IMR-90 (cell line): ENCODE measurements around the gene CACNA2D3. TPM values are rescaled to one million over a fixed set of nuclear protein-coding genes. Genes with fewer than 3 reads are reported as not detected.

Source experiments
- ATAC-seq: fragments of 200-7000 bp; cut with Tn5 transposase; 2 replicates; pipeline ENCODE4 v1.9.1; 2020; ENCODE audit warnings: low read depth, mild to moderate bottlenecking, moderate library complexity
- BruUV-seq: library from RNA; stranded (reverse); fragments of 400-500 nt; replicated peaks from 2 replicates; lab custom pipeline; 2021; lab: Mats Ljungman, UMichigan
- CTCF ChIA-PET: fragments of 300-600 bp; formaldehyde crosslinking; extraction: SDS; loops from one replicate; lab custom pipeline; 2021; ENCODE audit warnings: antibody characterized with exemption; lab: Yijun Ruan, JAX
- POLR2A ChIA-PET: fragments of 300-600 bp; sonication (Branson Sonifier 250); formaldehyde crosslinking; loops from one replicate; lab custom pipeline; 2022; ENCODE audit warnings: antibody characterized with exemption; ENCODE audit not compliant: unreplicated experiment; lab: Charles Lee
- DNase-seq: peaks from one replicate; pipeline ENCODE4 v3.0.0; 2013
- H2AFZ ChIP-seq: replicated peaks from 2 replicates; pipeline ENCODE3; 2013; ENCODE audit warnings: low read length, mild to moderate bottlenecking; ENCODE audit not compliant: poor library complexity
- H2AK5ac ChIP-seq: 2 replicates; pipeline ENCODE4 v1.6.1; 2013; ENCODE audit warnings: low read depth, low read length, inconsistent platforms
- H2AK9ac ChIP-seq: replicated peaks from 2 replicates; pipeline ENCODE3; 2013; ENCODE audit warnings: mild to moderate bottlenecking, low read depth, low read length, moderate library complexity; ENCODE audit not compliant: poor library complexity
- H2BK120ac ChIP-seq: 2 replicates; pipeline ENCODE4 v1.6.1; 2013; ENCODE audit warnings: low read depth, low read length, inconsistent platforms
- H2BK15ac ChIP-seq: 3 replicates; pipeline ENCODE4 v1.6.1; 2013; ENCODE audit warnings: low read depth, low read length, inconsistent platforms
- H2BK20ac ChIP-seq: 2 replicates; pipeline ENCODE4 v1.6.1; 2013; ENCODE audit warnings: low read depth, mild to moderate bottlenecking, inconsistent platforms, low read length, moderate library complexity
- H2BK5ac ChIP-seq: 2 replicates; pipeline ENCODE4 v1.6.1; 2013; ENCODE audit warnings: mild to moderate bottlenecking, low read depth, low read length, inconsistent platforms; ENCODE audit not compliant: poor library complexity, severe bottlenecking
- H3K14ac ChIP-seq: replicated peaks from 2 replicates; pipeline ENCODE4 v1.6.1; 2013; ENCODE audit warnings: low read depth, low read length, inconsistent platforms
- H3K18ac ChIP-seq: 2 replicates; pipeline ENCODE4 v1.6.1; 2013; ENCODE audit warnings: low read depth, low read length, control low read depth
- H3K23ac ChIP-seq: 2 replicates; pipeline ENCODE4 v1.6.1; 2013; ENCODE audit warnings: low read depth, low read length, inconsistent platforms
- H3K27ac ChIP-seq: 2 replicates; pipeline ENCODE4 v1.5.1; 2013; ENCODE audit warnings: mild to moderate bottlenecking, control low read depth, low read length; ENCODE audit not compliant: insufficient read depth
- H3K27me3 ChIP-seq: 2 replicates; pipeline ENCODE4 v1.6.1; 2013; ENCODE audit warnings: low read length; ENCODE audit not compliant: control insufficient read depth, insufficient read depth
- H3K36me3 ChIP-seq: 2 replicates; pipeline ENCODE4 v1.6.1; 2013; ENCODE audit warnings: low read length, mixed read lengths; ENCODE audit not compliant: control insufficient read depth, insufficient read depth
- H3K4ac ChIP-seq: 2 replicates; pipeline ENCODE4 v1.6.1; 2013; ENCODE audit warnings: low read depth, low read length, inconsistent platforms
- H3K4me1 ChIP-seq: 2 replicates; pipeline ENCODE4 v1.6.1; 2013; ENCODE audit warnings: low read length, mixed read lengths; ENCODE audit not compliant: control insufficient read depth, insufficient read depth
- H3K4me2 ChIP-seq: 2 replicates; pipeline ENCODE4 v1.6.1; 2013; ENCODE audit warnings: low read depth, mild to moderate bottlenecking, control low read depth, low read length, moderate library complexity
- H3K4me3 ChIP-seq: 2 replicates; pipeline ENCODE4 v1.5.1; 2013; ENCODE audit warnings: low read depth, mild to moderate bottlenecking, control low read depth, low read length, moderate library complexity; ENCODE audit not compliant: insufficient read depth
- H3K56ac ChIP-seq: 2 replicates; pipeline ENCODE4 v1.6.1; 2013; ENCODE audit warnings: low read length, inconsistent platforms; ENCODE audit not compliant: insufficient read depth; ENCODE audit errors: extremely low read depth
- H3K79me1 ChIP-seq, 2 experiments: 2 replicates each; pipeline ENCODE4 v1.6.1; 2013; ENCODE audit warnings: low read length in 2 of 2, inconsistent platforms in 1 of 2, low read depth in 1 of 2
- H3K9ac ChIP-seq: 2 replicates; pipeline ENCODE4 v1.6.1; 2013; ENCODE audit warnings: low read depth, low read length, control low read depth
- H3K9me1 ChIP-seq: 2 replicates; pipeline ENCODE4 v1.6.1; 2013; ENCODE audit warnings: low read length, inconsistent platforms; ENCODE audit not compliant: insufficient read depth
- H3K9me3 ChIP-seq: 2 replicates; pipeline ENCODE4 v1.6.1; 2013; ENCODE audit warnings: low read length; ENCODE audit not compliant: control insufficient read depth, insufficient read depth
- H4K20me1 ChIP-seq: 2 replicates; pipeline ENCODE4 v1.6.1; 2013; ENCODE audit warnings: low read length, inconsistent platforms; ENCODE audit not compliant: insufficient read depth
- H4K5ac ChIP-seq: 2 replicates; pipeline ENCODE4 v1.6.1; 2013; ENCODE audit warnings: mild to moderate bottlenecking, low read depth, low read length, control low read depth
- H4K8ac ChIP-seq, 2 experiments: 2 replicates each; pipeline ENCODE4 v1.6.1; 2013; ENCODE audit warnings: low read depth in 2 of 2, low read length in 2 of 2, control low read depth in 1 of 2, inconsistent platforms in 1 of 2
- H4K91ac ChIP-seq: 2 replicates; pipeline ENCODE4 v1.6.1; 2013; ENCODE audit warnings: low read depth, low read length, inconsistent platforms; ENCODE audit not compliant: insufficient read depth
- BHLHE40 ChIP-seq: fragments of 150-350 bp; IDR thresholded peaks from 2 replicates; pipeline ENCODE4 v1.6.1; 2016; ENCODE audit warnings: mild to moderate bottlenecking, low read depth, low read length
- CHD1 ChIP-seq: IDR thresholded peaks from 2 replicates; pipeline ENCODE4 v1.6.1; 2012; ENCODE audit warnings: low read depth, low read length, improper control_type of control experiment
- FOS ChIP-seq: fragments of 150-350 bp; IDR thresholded peaks from 2 replicates; pipeline ENCODE4 v1.6.1; 2016; ENCODE audit warnings: low read depth, low read length
- MAFK ChIP-seq: IDR thresholded peaks from 2 replicates; pipeline ENCODE4 v1.6.1; 2012; ENCODE audit warnings: low read depth, low read length, improper control_type of control experiment
- MAZ ChIP-seq: IDR thresholded peaks from 2 replicates; pipeline ENCODE4 v1.6.1; 2012; ENCODE audit warnings: low read depth, mild to moderate bottlenecking, low read length, improper control_type of control experiment, moderate library complexity, borderline replicate concordance
- MXI1 ChIP-seq: IDR thresholded peaks from 2 replicates; pipeline ENCODE4 v1.6.1; 2012; ENCODE audit warnings: low read depth, mild to moderate bottlenecking, low read length, moderate library complexity, borderline replicate concordance
- NFE2L2 ChIP-seq: fragments of 150-350 bp; IDR thresholded peaks from 2 replicates; pipeline ENCODE4 v1.6.1; 2016; ENCODE audit warnings: low read depth, mild to moderate bottlenecking, low read length
- POLR2A ChIP-seq: IDR thresholded peaks from 2 replicates; pipeline ENCODE4 v1.6.1; 2012; ENCODE audit warnings: mild to moderate bottlenecking, low read depth, low read length
- RAD21 ChIP-seq: IDR thresholded peaks from 2 replicates; pipeline ENCODE4 v1.6.1; 2012; ENCODE audit warnings: low read length, improper control_type of control experiment
- RCOR1 ChIP-seq: IDR thresholded peaks from 2 replicates; pipeline ENCODE4 v1.6.1; 2012; ENCODE audit warnings: mild to moderate bottlenecking, low read length, improper control_type of control experiment; ENCODE audit not compliant: insufficient replicate concordance
- RFX5 ChIP-seq: IDR thresholded peaks from 2 replicates; pipeline ENCODE4 v1.8.0; 2012; ENCODE audit warnings: low read depth, mild to moderate bottlenecking, low read length, moderate library complexity
- SMC3 ChIP-seq: fragments of 150-350 bp; IDR thresholded peaks from 2 replicates; pipeline ENCODE4 v1.6.1; 2016; ENCODE audit warnings: low read depth, mild to moderate bottlenecking, antibody characterized with exemption, low read length, moderate library complexity
- WGBS, 2 experiments: methylation state at CpG; one replicate each; pipeline versions ENCODE4 v1.1.5 to v1.1.7; 2013; ENCODE audit warnings: missing lambda C conversion rate in 2 of 2; ENCODE audit not compliant: insufficient read length in 1 of 2; ENCODE audit errors: extremely low coverage in 2 of 2; 5-methylcytosine and 5-hydroxymethylcytosine counted together
- dilution Hi-C: fragments of 300-500 bp; cut with HindIII; formaldehyde crosslinking; loops from one replicate; pipeline ENCODE4 v1.14.3; 2018; ENCODE audit warnings: low sequenced_read_pairs; ENCODE audit not compliant: unreplicated experiment
- in situ Hi-C: fragments of 300-500 bp; cut with MboI; formaldehyde crosslinking; loops from 3 replicates; pipeline ENCODE4 v1.14.3; 2019; ENCODE audit warnings: low sequenced_read_pairs, inconsistent platforms, mixed read lengths
- intact Hi-C: fragments of 100-400 bp; cut with micrococcal nuclease; formaldehyde crosslinking; loops from 2 replicates; pipeline ENCODE4 v1.10.0; 2022
- polyA plus RNA-seq, 3 experiments: library from polyadenylated mRNA; depleted of rRNA; stranded (reverse); fragments of >200 nt; gene quantifications; 2 replicates each; pipeline ENCODE4 v1.2.3, GENCODE V29; 2012; ENCODE audit warnings: low replicate concordance in 1 of 3
- total RNA-seq: library from RNA; depleted of rRNA; stranded (reverse); fragments of >200 nt; gene quantifications from 2 replicates; pipeline ENCODE4 v1.2.3, GENCODE V29; 2012
- TF ChIP-seq, protein P1 (sequence below): fragments of 150-350 bp; IDR thresholded peaks from 2 replicates; pipeline ENCODE4 v1.6.1; 2017; ENCODE audit warnings: mild to moderate bottlenecking, antibody characterized with exemption, low read length, low read depth
- TF ChIP-seq, protein P2 (sequence below): conservative IDR thresholded peaks from 2 replicates; pipeline ENCODE4 v1.5.1; 2012; ENCODE audit warnings: mild to moderate bottlenecking, low read depth, low read length, improper control_type of control experiment
- TF ChIP-seq, protein P3 (sequence below): fragments of 150-350 bp; IDR thresholded peaks from 2 replicates; pipeline ENCODE4 v1.6.1; 2016; ENCODE audit warnings: low read depth, mild to moderate bottlenecking, low read length, moderate library complexity, borderline replicate concordance

CACNA2D3 gene
- total and polyA plus RNA-seq, 2 of the 4 experiments (the other 2 are of a cell fraction), result 0.36 to 0.41 TPM

DNA sequence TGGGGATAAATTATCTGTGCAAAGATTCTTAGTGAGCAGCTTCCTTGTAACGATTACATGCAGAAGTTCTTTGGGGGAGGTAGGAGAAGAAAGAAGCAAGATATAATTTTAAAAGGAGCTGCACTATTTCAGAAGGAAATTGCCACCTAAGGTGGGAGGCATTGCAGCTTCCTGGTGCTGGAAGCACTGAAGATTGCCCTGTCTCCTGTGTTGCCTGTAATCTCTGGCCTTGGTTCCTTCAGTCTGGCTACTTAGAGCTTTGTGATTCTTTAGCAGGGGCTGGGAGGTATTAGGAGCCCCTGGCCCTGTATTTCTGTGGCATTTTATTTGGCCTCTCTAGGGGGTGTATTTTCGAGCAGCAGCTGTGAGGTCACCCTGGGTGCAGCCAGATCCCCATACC, 35.5 kb downstream of the CACNA2D3 start:
- whole genome bisulfite sequencing, 2 experiments, result no CpG with 5 or more reads among the region's 2 CpGs
- Histone ChIP-seq H3K4me3 (no peak overlapping the region), H3K9ac (no peak overlapping the region)

More for the DNA sequence above, 35.5 kb downstream of the CACNA2D3 start:
- Histone ChIP-seq H3K36me3 (no peaks in the 10 kb centered on the region), H2AK5ac (no peak overlapping the region), H3K56ac (no peak overlapping the region), H4K20me1 (no peaks in the 10 kb centered on the region), H4K8ac (no peak overlapping the region), H3K4me1 (no peaks in the 10 kb centered on the region), H2BK15ac (no peak overlapping the region), H3K27me3 (no peaks in the 10 kb centered on the region), H3K4me2 (no peak overlapping the region), H3K23ac (no peak overlapping the region), H3K27ac (no peak overlapping the region), H2AK9ac (no peak overlapping the region), H2BK120ac (no peak overlapping the region), H3K9me1 (no peaks in the 10 kb centered on the region), H2AFZ (no peak overlapping the region), H3K14ac (no peak overlapping the region), H3K9me3 (peaks cover 14% of the 10 kb centered on the region), H4K91ac (no peak overlapping the region), H2BK20ac (no peak overlapping the region), H3K4ac (no peak overlapping the region), H4K5ac (no peak overlapping the region), H3K18ac (no peak overlapping the region), H2BK5ac (no peak overlapping the region), H3K79me1 (no peaks in the 10 kb centered on the region)
- POLR2A ChIA-PET, result no interaction called here
- BruUV-seq, result no TSS peak
- intact Hi-C loops (no loop called here), dilution Hi-C loops (no loop called here), in situ Hi-C loops (no loop called here)
- DNase-seq (no peak), ATAC-seq (no peak)
- CTCF ChIA-PET, result no interaction called here
- TF ChIP-seq MAFK, result no peak
- no peak for TF ChIP-seq RCOR1
- no peak for TF ChIP-seq FOS
- no peak for TF ChIP-seq BHLHE40
- TF ChIP-seq, protein P1, sequence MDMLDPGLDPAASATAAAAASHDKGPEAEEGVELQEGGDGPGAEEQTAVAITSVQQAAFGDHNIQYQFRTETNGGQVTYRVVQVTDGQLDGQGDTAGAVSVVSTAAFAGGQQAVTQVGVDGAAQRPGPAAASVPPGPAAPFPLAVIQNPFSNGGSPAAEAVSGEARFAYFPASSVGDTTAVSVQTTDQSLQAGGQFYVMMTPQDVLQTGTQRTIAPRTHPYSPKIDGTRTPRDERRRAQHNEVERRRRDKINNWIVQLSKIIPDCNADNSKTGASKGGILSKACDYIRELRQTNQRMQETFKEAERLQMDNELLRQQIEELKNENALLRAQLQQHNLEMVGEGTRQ, result no peak
- TF ChIP-seq MXI1, result no peak
- no peak for TF ChIP-seq RFX5
- no peak for TF ChIP-seq POLR2A
- no peak for TF ChIP-seq SMC3
- TF ChIP-seq MAZ, result no peak
- no peak for TF ChIP-seq NFE2L2
- TF ChIP-seq, protein P2, sequence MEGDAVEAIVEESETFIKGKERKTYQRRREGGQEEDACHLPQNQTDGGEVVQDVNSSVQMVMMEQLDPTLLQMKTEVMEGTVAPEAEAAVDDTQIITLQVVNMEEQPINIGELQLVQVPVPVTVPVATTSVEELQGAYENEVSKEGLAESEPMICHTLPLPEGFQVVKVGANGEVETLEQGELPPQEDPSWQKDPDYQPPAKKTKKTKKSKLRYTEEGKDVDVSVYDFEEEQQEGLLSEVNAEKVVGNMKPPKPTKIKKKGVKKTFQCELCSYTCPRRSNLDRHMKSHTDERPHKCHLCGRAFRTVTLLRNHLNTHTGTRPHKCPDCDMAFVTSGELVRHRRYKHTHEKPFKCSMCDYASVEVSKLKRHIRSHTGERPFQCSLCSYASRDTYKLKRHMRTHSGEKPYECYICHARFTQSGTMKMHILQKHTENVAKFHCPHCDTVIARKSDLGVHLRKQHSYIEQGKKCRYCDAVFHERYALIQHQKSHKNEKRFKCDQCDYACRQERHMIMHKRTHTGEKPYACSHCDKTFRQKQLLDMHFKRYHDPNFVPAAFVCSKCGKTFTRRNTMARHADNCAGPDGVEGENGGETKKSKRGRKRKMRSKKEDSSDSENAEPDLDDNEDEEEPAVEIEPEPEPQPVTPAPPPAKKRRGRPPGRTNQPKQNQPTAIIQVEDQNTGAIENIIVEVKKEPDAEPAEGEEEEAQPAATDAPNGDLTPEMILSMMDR, result no peak
- TF ChIP-seq RAD21, result no peak
- TF ChIP-seq CHD1, result no peak
- TF ChIP-seq, protein P3, sequence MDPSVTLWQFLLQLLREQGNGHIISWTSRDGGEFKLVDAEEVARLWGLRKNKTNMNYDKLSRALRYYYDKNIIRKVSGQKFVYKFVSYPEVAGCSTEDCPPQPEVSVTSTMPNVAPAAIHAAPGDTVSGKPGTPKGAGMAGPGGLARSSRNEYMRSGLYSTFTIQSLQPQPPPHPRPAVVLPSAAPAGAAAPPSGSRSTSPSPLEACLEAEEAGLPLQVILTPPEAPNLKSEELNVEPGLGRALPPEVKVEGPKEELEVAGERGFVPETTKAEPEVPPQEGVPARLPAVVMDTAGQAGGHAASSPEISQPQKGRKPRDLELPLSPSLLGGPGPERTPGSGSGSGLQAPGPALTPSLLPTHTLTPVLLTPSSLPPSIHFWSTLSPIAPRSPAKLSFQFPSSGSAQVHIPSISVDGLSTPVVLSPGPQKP, result no peak
